ENCODE data around the gene PPP1R37. TPM values are rescaled to one million over a fixed set of nuclear protein-coding genes. Genes with fewer than 3 reads are reported as not detected.

PPP1R37 gene
- total RNA-seq, 1 experiment from 2014 or later: 33.6 TPM

DNA sequence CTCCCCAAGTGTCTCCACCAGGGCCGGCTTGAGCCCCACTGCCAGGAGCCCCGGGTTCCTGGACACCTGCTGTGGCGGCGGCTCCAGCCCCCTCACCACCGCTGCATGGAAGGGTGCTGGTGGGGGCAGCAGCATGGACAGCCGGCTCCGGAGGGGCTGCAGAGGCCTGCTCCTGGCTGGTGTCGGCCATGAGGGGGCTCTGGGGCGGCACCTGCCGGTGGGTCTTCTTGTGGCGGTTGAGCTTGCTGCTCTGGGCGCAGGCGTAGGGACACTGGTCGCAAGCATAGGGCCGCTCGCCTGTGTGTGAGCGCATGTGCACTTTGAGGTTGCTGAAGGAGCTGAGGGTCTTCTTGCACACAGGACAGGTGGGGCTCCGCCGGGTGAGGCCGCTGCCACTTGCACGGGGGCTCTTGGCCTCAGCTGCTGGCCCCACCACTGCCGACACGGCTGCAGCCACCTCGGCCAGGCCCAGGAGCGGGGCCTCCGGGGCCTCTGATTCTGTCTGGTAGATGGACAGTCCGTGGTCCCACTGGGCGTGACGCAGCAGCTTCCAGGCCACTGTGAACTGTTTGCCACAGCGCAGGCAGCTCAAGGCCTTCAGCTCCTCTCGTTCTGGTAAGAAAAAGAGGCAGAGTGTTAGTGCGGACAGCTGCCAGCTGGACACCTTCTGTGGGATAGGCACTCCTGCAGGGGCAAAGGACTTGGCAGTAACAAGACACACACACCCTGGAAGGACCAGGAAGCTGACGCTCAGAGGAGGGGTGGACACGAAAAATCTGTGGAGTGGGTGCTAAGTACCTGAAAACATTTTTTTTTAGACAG lies 20.8 kb upstream of the PPP1R37 start:
- Histone ChIP-seq H3K27me3 (ENCODE audit: insufficient read depth, low read length) (no peaks in the 10 kb centered on the region), H3K4me1 (ENCODE audit: insufficient read depth, low read length) (peaks cover 3% of the 10 kb centered on the region; the same call in 1 of the 2 replicates), H4K91ac (ENCODE audit: insufficient read length, low read depth, low read length) (no peak overlapping the region), H3K9ac (ENCODE audit: extremely low read depth, insufficient read length, low read length) (no peak overlapping the region), H2AK5ac (ENCODE audit: insufficient read length, low read length) (no peak overlapping the region), H3K4ac (ENCODE audit: low read depth, low read length) (no peak overlapping the region), H3K27ac (ENCODE audit: insufficient read length, low read depth, low read length) (no peak overlapping the region), H3T11ph (ENCODE audit: low read length) (no peak overlapping the region), H2BK20ac (ENCODE audit: low read depth, low read length, poor library complexity, severe bottlenecking) (no peak overlapping the region), H4K5ac (ENCODE audit: insufficient read length, low read depth, low read length) (no peak overlapping the region), H3K14ac (ENCODE audit: insufficient read depth, low read length) (no peak overlapping the region), H2BK12ac (ENCODE audit: insufficient read length, low read depth, low read length) (no peak overlapping the region), H3K79me1 (ENCODE audit: insufficient read depth, low read depth, low read length, poor library complexity, severe bottlenecking) (no peaks in the 10 kb centered on the region), H3K23ac (ENCODE audit: insufficient read length, low read depth, low read length) (no peak overlapping the region), H3K4me2 (ENCODE audit: insufficient read depth, insufficient read length, low read length) (no peak overlapping the region), H2BK15ac (ENCODE audit: low read depth, low read length) (no peak overlapping the region), H4K20me1 (ENCODE audit: control insufficient read depth, insufficient read depth, insufficient read length) (no peaks in the 10 kb centered on the region), H3K9me3 (ENCODE audit: control insufficient read depth, low read depth, low read length) (no peaks in the 10 kb centered on the region), H2BK120ac (ENCODE audit: low read depth, low read length, poor library complexity, severe bottlenecking) (no peak overlapping the region), H3K79me2 (ENCODE audit: insufficient read depth, low read length) (peaks cover 2% of the 10 kb centered on the region; the same call in 1 of the 2 replicates), H3K23me2 (ENCODE audit: insufficient read length, low read depth, low read length, poor library complexity, severe bottlenecking) (peaks cover 17% of the 10 kb centered on the region), H3K18ac (ENCODE audit: insufficient read length, low read depth, low read length) (no peak overlapping the region), H3K56ac (ENCODE audit: insufficient read length, low read depth, low read length) (no peak overlapping the region), H2AFZ (ENCODE audit: low read length) (no peak overlapping the region), H2BK5ac (ENCODE audit: insufficient read length, low read length) (no peak overlapping the region), H4K8ac (replicated peaks; ENCODE audit: insufficient read length, low read depth, low read length) (no peak overlapping the region)
- no CpG with 5 or more reads among the region's 34 CpGs for WGBS (ENCODE audit: extremely low coverage, insufficient read length, low lambda C conversion rate)
- H3K9me3 Mint-ChIP-seq: no peaks in the 10 kb centered on the region
- peaks cover 21 to 27% of the 10 kb centered on the region in 2 experiments for H3K4me1 Mint-ChIP-seq
- H3K27ac Mint-ChIP-seq: peak overlapping the region in 2 of 3 experiments; percentile 44 to 76; a peak in 3 of 7 replicates
- peak; percentile 69 for DNase-seq
- TF ChIP-seq, protein P1, sequence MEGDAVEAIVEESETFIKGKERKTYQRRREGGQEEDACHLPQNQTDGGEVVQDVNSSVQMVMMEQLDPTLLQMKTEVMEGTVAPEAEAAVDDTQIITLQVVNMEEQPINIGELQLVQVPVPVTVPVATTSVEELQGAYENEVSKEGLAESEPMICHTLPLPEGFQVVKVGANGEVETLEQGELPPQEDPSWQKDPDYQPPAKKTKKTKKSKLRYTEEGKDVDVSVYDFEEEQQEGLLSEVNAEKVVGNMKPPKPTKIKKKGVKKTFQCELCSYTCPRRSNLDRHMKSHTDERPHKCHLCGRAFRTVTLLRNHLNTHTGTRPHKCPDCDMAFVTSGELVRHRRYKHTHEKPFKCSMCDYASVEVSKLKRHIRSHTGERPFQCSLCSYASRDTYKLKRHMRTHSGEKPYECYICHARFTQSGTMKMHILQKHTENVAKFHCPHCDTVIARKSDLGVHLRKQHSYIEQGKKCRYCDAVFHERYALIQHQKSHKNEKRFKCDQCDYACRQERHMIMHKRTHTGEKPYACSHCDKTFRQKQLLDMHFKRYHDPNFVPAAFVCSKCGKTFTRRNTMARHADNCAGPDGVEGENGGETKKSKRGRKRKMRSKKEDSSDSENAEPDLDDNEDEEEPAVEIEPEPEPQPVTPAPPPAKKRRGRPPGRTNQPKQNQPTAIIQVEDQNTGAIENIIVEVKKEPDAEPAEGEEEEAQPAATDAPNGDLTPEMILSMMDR (conservative IDR thresholded peaks at IDR 0.05): no peak
- no peak overlapping the region for H3K4me3 Mint-ChIP-seq
- H3K36me3 Mint-ChIP-seq (ENCODE audit: insufficient read depth in 1 of 3, low read depth in 3 of 3): peaks cover 23 to 47% (median 42%) of the 10 kb centered on the region in 3 experiments
- H3K27me3 Mint-ChIP-seq (ENCODE audit: low read depth): no peaks in the 10 kb centered on the region

Measured in H9 (cell line).